ENCODE measurements around the gene UPF1. TPM values are rescaled to one million over a fixed set of nuclear protein-coding genes. Genes with fewer than 3 reads are reported as not detected.

The UPF1 gene
- polyA plus RNA-seq, 3 donors, result 2.6 to 43.7 (median 3.2) TPM

GRCh38 chr19:18854982-18855381, 23.2 kb downstream of the UPF1 start:
- TF ChIP-seq CTCF (IDR thresholded peaks at IDR 0.05), result no peak
- H4K20me1 ChIP-seq (ENCODE audit: insufficient read depth, low read length), result peaks cover 94% of the 10 kb centered on the region
- H3K9ac ChIP-seq (ENCODE audit: insufficient read depth, low read length, poor library complexity, severe bottlenecking), result no peak overlapping the region
- peaks cover 32% of the 10 kb centered on the region for H3K79me2 ChIP-seq (ENCODE audit: insufficient read depth, low read length)
- H3K9me3 Mint-ChIP-seq, result no peaks in the 10 kb centered on the region
- no peaks in the 10 kb centered on the region for H3K9me3 ChIP-seq (replicated peaks in 1 of 2; ENCODE audit: control insufficient read depth in 1 of 2, insufficient read depth in 1 of 2, low read length in 2 of 2)
- peaks cover 90 to 99% of the 10 kb centered on the region in 2 donors for H3K36me3 Mint-ChIP-seq
- DNase-seq, result no peak
- peak overlapping the region in 1 of 7 donors; percentile 18 for H3K27ac Mint-ChIP-seq
- H3K36me3 ChIP-seq (replicated peaks in 1 of 2; ENCODE audit: control insufficient read depth in 1 of 2, insufficient read depth in 2 of 2, low read length in 2 of 2), result peaks cover 98 to 100% of the 10 kb centered on the region in 2 donors
- no peaks in the 10 kb centered on the region for H3K27me3 ChIP-seq (ENCODE audit: control insufficient read depth in 2 of 2, insufficient read depth in 2 of 2, low read length in 2 of 2)
- no peak overlapping the region for H2AFZ ChIP-seq (ENCODE audit: insufficient read depth, low read depth, low read length, poor library complexity, severe bottlenecking)
- no peak overlapping the region for H3K4me3 Mint-ChIP-seq
- no peak overlapping the region for H3K4me2 ChIP-seq (replicated peaks; ENCODE audit: extremely low read depth, low read length, poor library complexity, severe bottlenecking)
- H3K4me3 ChIP-seq (replicated peaks in 1 of 3; ENCODE audit: low read depth in 2 of 3, low read length in 3 of 3), result no peak overlapping the region
- WGBS (ENCODE audit: insufficient coverage), result 96% methylated on average over 33 of the region's 33 CpGs
- peaks cover 4% of the 10 kb centered on the region for H3K4me1 Mint-ChIP-seq
- no peak overlapping the region for H3K27ac ChIP-seq (ENCODE audit: low read depth in 1 of 2, low read length in 2 of 2)
- H3K27me3 Mint-ChIP-seq (ENCODE audit: low read depth in 3 of 3), result peaks cover 0 to 1% (median 0%) of the 10 kb centered on the region in 3 donors
- H3K4me1 ChIP-seq (ENCODE audit: control insufficient read depth in 1 of 2, insufficient read depth in 2 of 2, low read length in 2 of 2), result peaks cover 3 to 5% of the 10 kb centered on the region in 2 donors
- intact Hi-C loops (cut with micrococcal nuclease), result no loop called here

- intact Hi-C loops (cut with micrococcal nuclease), result no loop called here
- no peak for TF ChIP-seq CTCF (IDR thresholded peaks at IDR 0.05)
- Mint-ChIP-seq H3K36me3 (peaks cover 89 to 99% of the 10 kb centered on the region in 2 donors), H3K9me3 (no peaks in the 10 kb centered on the region), H3K4me3 (no peak overlapping the region), H3K27me3 (ENCODE audit: low read depth in 3 of 3) (peaks cover 0 to 1% (median 0%) of the 10 kb centered on the region in 3 donors), H3K4me1 (no peaks in the 10 kb centered on the region), H3K27ac (peak overlapping the region in 2 of 7 donors; percentile 45 to 64)
- no peak overlapping the region for H3K4me3 ChIP-seq (replicated peaks in 1 of 3; ENCODE audit: low read depth in 2 of 3, low read length in 3 of 3)
- no peak overlapping the region for H3K27ac ChIP-seq (ENCODE audit: low read depth in 1 of 2, low read length in 2 of 2)
- H2AFZ ChIP-seq (ENCODE audit: insufficient read depth, low read depth, low read length, poor library complexity, severe bottlenecking), result no peak overlapping the region
- H3K27me3 ChIP-seq (ENCODE audit: control insufficient read depth in 2 of 2, insufficient read depth in 2 of 2, low read length in 2 of 2), result no peaks in the 10 kb centered on the region
- H3K79me2 ChIP-seq (ENCODE audit: insufficient read depth, low read length), result peaks cover 28% of the 10 kb centered on the region
- no peak overlapping the region for H3K9ac ChIP-seq (ENCODE audit: insufficient read depth, low read length, poor library complexity, severe bottlenecking)
- H4K20me1 ChIP-seq (ENCODE audit: insufficient read depth, low read length), result peaks cover 96% of the 10 kb centered on the region
- no peak for DNase-seq
- H3K4me1 ChIP-seq (ENCODE audit: control insufficient read depth in 1 of 2, insufficient read depth in 2 of 2, low read length in 2 of 2), result peaks cover 1 to 2% of the 10 kb centered on the region in 2 donors
- WGBS (ENCODE audit: insufficient coverage), result 97% methylated on average over 27 of the region's 27 CpGs
- H3K4me2 ChIP-seq (replicated peaks; ENCODE audit: extremely low read depth, low read length, poor library complexity, severe bottlenecking), result no peak overlapping the region
- peaks cover 98 to 100% of the 10 kb centered on the region in 2 donors for H3K36me3 ChIP-seq (replicated peaks in 1 of 2; ENCODE audit: control insufficient read depth in 1 of 2, insufficient read depth in 2 of 2, low read length in 2 of 2)
- no peaks in the 10 kb centered on the region for H3K9me3 ChIP-seq (replicated peaks in 1 of 2; ENCODE audit: control insufficient read depth in 1 of 2, insufficient read depth in 1 of 2, low read length in 2 of 2)
These were observed 24.1 kb downstream of the UPF1 start for GRCh38 chr19:18855647-18856384.

Measured in CD14-positive monocyte (primary cell).